K562 (cell line): ENCODE data around the gene UBE2H. TPM values are rescaled to one million over a fixed set of nuclear protein-coding genes. Genes with fewer than 3 reads are reported as not detected.
A peak's percentile ranks its signal among the peaks of the same experiment; 100 is the strongest.

Source experiments
- ATAC-seq: fragments of 200-7000 bp; cut with Tn5 transposase; 3 replicates; pipeline ENCODE4 v1.9.1; 2020; ENCODE audit warnings: moderate library complexity
- BruUV-seq: library from RNA; stranded (reverse); fragments of 400-500 nt; replicated peaks from 2 replicates; lab custom pipeline; 2021; lab: Mats Ljungman, UMichigan
- CTCF ChIA-PET: fragments of 300-600 bp; formaldehyde crosslinking; extraction: SDS; loops from one replicate; lab custom pipeline; 2021; ENCODE audit warnings: low intra/inter-chr PET ratio; lab: Yijun Ruan, JAX
- POLR2A ChIA-PET: fragments of 300-600, 350-650 bp; sonication (Branson Sonifier 250); formaldehyde crosslinking; extraction: SDS; loops from one replicate; lab custom pipeline; 2021; ENCODE audit warnings: antibody characterized with exemption, inconsistent platforms; lab: Yijun Ruan, JAX
- DNase-seq, 4 experiments: peaks; one replicate each; pipeline versions ENCODE4 v3.0.0 to v3.0.0-alpha.2; 2011 to 2018; ENCODE audit warnings: low spot score in 3 of 4, mixed read lengths in 3 of 4; ENCODE audit errors: extremely low read depth in 1 of 4
- FAIRE-seq: peaks from 2 replicates; lab custom pipeline; 2011; peaks lifted over from hg19 to GRCh38; lab: Jason Lieb, UNC
- H2AFZ ChIP-seq: 2 replicates; pipeline ENCODE4 v1.6.0; 2011; ENCODE audit warnings: low read depth, low read length, control low read depth, inconsistent platforms
- H3K27ac ChIP-seq: fragments of 200-600 bp; 3 replicates; pipeline ENCODE4 v1.8.0; 2011; ENCODE audit warnings: low read depth, mild to moderate bottlenecking, control low read depth, inconsistent platforms, low read length, moderate library complexity, mixed read lengths; ENCODE audit errors: extremely low read depth
- H3K27me3 ChIP-seq, 2 experiments: fragments of 300-600 bp in 1 of 2; 2 replicates in 1 of 2; 3 replicates in 1 of 2; pipeline versions ENCODE4 v1.6.0 to v1.8.0; 2011; ENCODE audit warnings: inconsistent platforms in 2 of 2, low read length in 2 of 2, mild to moderate bottlenecking in 1 of 2, mixed read lengths in 1 of 2, moderate library complexity in 1 of 2; ENCODE audit not compliant: control insufficient read depth in 2 of 2, insufficient read depth in 2 of 2
- H3K36me3 ChIP-seq: fragments of 300-600 bp; 3 replicates; pipeline ENCODE4 v1.8.0; 2011; ENCODE audit warnings: mild to moderate bottlenecking, low read length, inconsistent platforms; ENCODE audit not compliant: control insufficient read depth, insufficient read depth
- H3K4me1 ChIP-seq, 2 experiments: fragments of 200-600 bp in 1 of 2; replicated peaks in 1 of 2; 2 replicates in 1 of 2; 3 replicates in 1 of 2; pipeline versions ENCODE4 v1.5.1 to v1.8.0; 2011; ENCODE audit warnings: inconsistent platforms in 2 of 2, low read length in 2 of 2, mild to moderate bottlenecking in 1 of 2, mixed read lengths in 1 of 2, moderate library complexity in 1 of 2; ENCODE audit not compliant: control insufficient read depth in 2 of 2, insufficient read depth in 2 of 2
- H3K4me2 ChIP-seq: 2 replicates; pipeline ENCODE4 v1.6.1; 2011; ENCODE audit warnings: low read length, control low read depth, inconsistent platforms, mixed read lengths; ENCODE audit not compliant: insufficient read depth
- H3K4me3 ChIP-seq: fragments of 200-600 bp; sonication (generic), shearing (Covaris generic); 2 replicates; pipeline ENCODE4 v1.5.1; 2016; ENCODE audit warnings: control low read depth, inconsistent platforms
- H3K79me2 ChIP-seq: fragments of 200-600 bp; 3 replicates; pipeline ENCODE4 v1.8.0; 2011; ENCODE audit warnings: low read length, inconsistent platforms; ENCODE audit not compliant: control insufficient read depth, insufficient read depth
- H3K9ac ChIP-seq, 2 experiments: 2 replicates each; pipeline versions ENCODE4 v1.6.0 to v1.6.1; 2011; ENCODE audit warnings: low read depth in 2 of 2, low read length in 2 of 2, control low read depth in 1 of 2, inconsistent platforms in 1 of 2, mild to moderate bottlenecking in 1 of 2, mixed read lengths in 1 of 2; ENCODE audit not compliant: insufficient read depth in 1 of 2
- H3K9me1 ChIP-seq: one replicate; pipeline ENCODE4 v1.6.0; 2011; ENCODE audit warnings: inconsistent platforms, mild to moderate bottlenecking, low read length, moderate library complexity; ENCODE audit not compliant: control insufficient read depth, insufficient read depth
- H3K9me3 ChIP-seq: replicated peaks from 2 replicates; pipeline ENCODE4 v1.5.1; 2011; ENCODE audit warnings: low read depth, low read length, inconsistent platforms; ENCODE audit not compliant: control insufficient read depth, insufficient read depth
- H4K20me1 ChIP-seq: replicated peaks from 2 replicates; pipeline ENCODE4 v1.6.1; 2011; ENCODE audit warnings: low read length, inconsistent platforms, mixed read lengths; ENCODE audit not compliant: control insufficient read depth, insufficient read depth
- ETV5 ChIP-seq: sonication (generic); formaldehyde crosslinking; IDR thresholded peaks from 2 replicates; pipeline ENCODE4 v1.4.0; 2020; ENCODE audit warnings: low read depth, mild to moderate bottlenecking, missing genetic modification reagents
- GTF2A2 ChIP-seq: IDR thresholded peaks from 2 replicates; pipeline ENCODE4 v1.6.1; 2016; ENCODE audit warnings: mild to moderate bottlenecking, missing genetic modification characterization, missing compliant biosample characterization
- KAT8 ChIP-seq: fragments of 450-650 bp; IDR thresholded peaks from 2 replicates; pipeline ENCODE4 v1.6.1; 2016; ENCODE audit warnings: low read depth, mild to moderate bottlenecking
- KDM5B ChIP-seq: fragments of 200-600 bp; sonication (generic); IDR thresholded peaks from 2 replicates; pipeline ENCODE4 v1.6.1; 2012; ENCODE audit warnings: low read depth, mild to moderate bottlenecking, moderate library complexity, low read length, control low read depth, inconsistent platforms; ENCODE audit not compliant: insufficient replicate concordance
- MEF2D ChIP-seq: conservative IDR thresholded peaks from 2 replicates; pipeline ENCODE4 v1.6.1; 2016; ENCODE audit warnings: low read depth, missing genetic modification characterization, missing compliant biosample characterization
- NFE2 ChIP-seq: IDR thresholded peaks from 2 replicates; pipeline ENCODE4 v1.6.1; 2014; ENCODE audit warnings: antibody characterized with exemption, low read depth
- PHB ChIP-seq: fragments of 250-450 bp; sonication (Bioruptor Pico); IDR thresholded peaks from 2 replicates; pipeline ENCODE4 v1.5.0; 2021
- POLR2G ChIP-seq: fragments of 200-400 bp; formaldehyde crosslinking; IDR thresholded peaks from 2 replicates; pipeline ENCODE4 v1.6.1; 2017; ENCODE audit warnings: low read depth, mild to moderate bottlenecking, antibody characterized with exemption, low read length, moderate library complexity
- RBM15 ChIP-seq: fragments of 200-400 bp; formaldehyde crosslinking; IDR thresholded peaks from 2 replicates; pipeline ENCODE4 v1.6.1; 2018; ENCODE audit warnings: mild to moderate bottlenecking, low read length, moderate library complexity; ENCODE audit not compliant: insufficient read depth
- SMARCA5 ChIP-seq: fragments of 450-650 bp; IDR thresholded peaks from 2 replicates; pipeline ENCODE4 v1.6.1; 2016
- TAF15 ChIP-seq: fragments of 200-400 bp; formaldehyde crosslinking; IDR thresholded peaks from 2 replicates; pipeline ENCODE4 v1.6.1; 2017; ENCODE audit warnings: mild to moderate bottlenecking, low read depth, low read length, moderate library complexity
- U2AF1 ChIP-seq: fragments of 200-400 bp; formaldehyde crosslinking; optimal IDR thresholded peaks from 2 replicates; pipeline ENCODE3; 2017; ENCODE audit warnings: mild to moderate bottlenecking, low read depth, low read length, moderate library complexity
- ZNF316 ChIP-seq: fragments of 450-650 bp; IDR thresholded peaks from 2 replicates; pipeline ENCODE4 v1.6.1; 2016
- WGBS: fragments of 100-300 bp; shearing (Covaris generic); methylation state at CpG from one replicate; pipeline ENCODE4 v1.1.6; 2016; ENCODE audit warnings: low coverage, mixed read lengths; ENCODE audit not compliant: insufficient coverage; ENCODE audit errors: missing lambda C conversion rate; 5-methylcytosine and 5-hydroxymethylcytosine counted together
- in situ Hi-C: fragments of 300-500 bp; cut with MboI; formaldehyde crosslinking; loops from 4 replicates; pipeline ENCODE4 v1.15.0; 2018; ENCODE audit warnings: inconsistent platforms, mixed read lengths
- intact Hi-C: fragments of 100-400 bp; cut with micrococcal nuclease; formaldehyde crosslinking; loops from 2 replicates; pipeline ENCODE4 v1.14.2; 2022
- polyA plus RNA-seq, 8 experiments: library from polyadenylated mRNA; depleted of rRNA in 4 of 8; stranded (reverse) in 5 of 8; unstranded in 3 of 8; fragments of >200 nt; fragmentation: Nextera tagmentation in 2 of 8; fragmentation: Illumina TruSeq in 1 of 8; extraction: Ambion mirVana in 2 of 8; extraction: Trizol in 1 of 8; gene quantifications; 2 replicates each; pipeline versions ENCODE4 v1.2.1 to v1.2.3, GENCODE V29; 2011 to 2014; ENCODE audit warnings: inconsistent platforms in 1 of 8, missing spikeins in 1 of 8
- total RNA-seq, 7 experiments: library from RNA; depleted of rRNA in 6 of 7; stranded (reverse); fragments of >200 nt in 6 of 7; fragmentation: Illumina TruSeq in 2 of 7; extraction: Trizol in 2 of 7; gene quantifications; 2 replicates each; pipeline versions ENCODE4 v1.2.1 to v1.2.3, GENCODE V29; 2011 to 2021; ENCODE audit warnings: low replicate concordance in 1 of 7
- TF ChIP-seq, protein P1 (sequence below): sonication (generic); formaldehyde crosslinking; IDR thresholded peaks from 2 replicates; pipeline ENCODE4 v1.8.1; 2023; ENCODE audit warnings: mild to moderate bottlenecking, missing genetic modification reagents
- TF ChIP-seq, protein P2 (sequence below): fragments of 250-450 bp; sonication (Bioruptor Pico); IDR thresholded peaks from 2 replicates; pipeline ENCODE4 v1.4.0; 2020; ENCODE audit warnings: mild to moderate bottlenecking, moderate library complexity
- TF ChIP-seq, protein P3 (sequence below): fragments of 450-650 bp; conservative IDR thresholded peaks from 2 replicates; pipeline ENCODE4 v1.6.1; 2016; ENCODE audit warnings: missing genetic modification characterization, low read depth, mild to moderate bottlenecking, missing compliant biosample characterization, moderate library complexity

UBE2H gene
- total and polyA plus RNA-seq, 9 of the 15 experiments (the other 6 are each of a cell fraction or from before 2014, with no cell fraction given), result 6.3 to 33.0 (median 13.3) TPM

DNA sequence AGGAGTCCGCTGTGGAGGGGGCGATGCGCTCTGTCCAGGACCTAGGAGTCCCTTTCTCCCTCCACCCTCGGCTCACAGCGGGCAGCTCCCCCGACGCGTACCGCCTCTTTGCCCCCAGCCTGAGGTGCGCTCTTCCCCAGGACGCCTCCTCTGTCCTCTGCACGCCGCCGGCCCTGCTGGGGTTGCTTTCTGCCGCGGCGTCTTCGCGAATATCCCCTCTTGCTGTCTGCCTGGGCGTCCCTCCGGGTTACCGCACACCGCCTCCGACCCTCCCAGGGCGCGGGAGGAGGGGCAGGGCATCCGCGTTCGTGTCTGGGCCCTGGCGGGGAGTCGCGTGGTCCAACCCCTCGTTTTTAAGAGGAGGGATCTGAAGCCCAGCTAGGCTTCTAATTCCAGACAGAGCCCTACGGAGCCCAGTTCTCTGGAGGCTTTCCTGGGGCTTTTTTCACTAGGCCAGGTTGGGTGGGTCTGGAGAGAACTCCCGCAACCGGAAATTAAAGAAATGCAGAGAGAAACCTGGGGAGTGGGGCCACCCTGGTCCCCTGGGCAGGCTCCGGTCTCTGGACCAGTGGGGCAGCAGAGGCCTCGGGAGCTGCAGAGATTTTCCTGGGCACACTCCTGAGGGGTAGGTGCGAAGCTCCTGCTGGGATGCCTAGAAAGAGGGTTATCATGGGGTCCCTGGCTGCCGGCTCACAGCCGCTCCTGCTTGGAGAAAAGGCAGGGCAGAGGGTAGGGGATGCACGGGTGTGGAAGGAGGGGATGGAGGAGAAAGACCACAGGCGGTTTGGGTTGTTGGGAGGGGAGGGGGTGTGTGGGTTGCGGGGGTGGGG is 166.9 kb downstream of the UBE2H start:
- Histone ChIP-seq H3K9me1 (no peaks in the 10 kb centered on the region), H3K9ac (peak overlapping the region in 1 of 2 experiments; percentile 49; a peak in 1 of 4 replicates), H3K27me3 (no peaks in the 10 kb centered on the region), H3K9me3 (no peaks in the 10 kb centered on the region), H3K27ac (no peak overlapping the region), H3K4me1 (peaks cover 8 to 42% of the 10 kb centered on the region in 2 experiments; a peak in 3 of 5 replicates), H3K36me3 (no peaks in the 10 kb centered on the region), H4K20me1 (no peaks in the 10 kb centered on the region), H3K79me2 (no peaks in the 10 kb centered on the region), H2AFZ (no peak overlapping the region), H3K4me3 (no peak overlapping the region), H3K4me2 (no peak overlapping the region)
- DNase-seq (peak in 1 of 4 experiments; percentile 30), ATAC-seq (no peak), FAIRE-seq (no peak)
- POLR2A ChIA-PET, result interaction anchor here (0.6 to 2.2 kb wide), 4 partner anchors 19 to 137 kb away, joined by 3 to 6 read pairs (median 3); no protein-coding TSS in a partner anchor
- 72% methylated on average over 38 of the region's 44 CpGs for WGBS
- in situ Hi-C loops, result no loop called here
- no TSS peak for BruUV-seq
- CTCF ChIA-PET, result no interaction called here
- intact Hi-C loops, result no loop called here
- no peak for TF ChIP-seq TAF15
- TF ChIP-seq, protein P1, sequence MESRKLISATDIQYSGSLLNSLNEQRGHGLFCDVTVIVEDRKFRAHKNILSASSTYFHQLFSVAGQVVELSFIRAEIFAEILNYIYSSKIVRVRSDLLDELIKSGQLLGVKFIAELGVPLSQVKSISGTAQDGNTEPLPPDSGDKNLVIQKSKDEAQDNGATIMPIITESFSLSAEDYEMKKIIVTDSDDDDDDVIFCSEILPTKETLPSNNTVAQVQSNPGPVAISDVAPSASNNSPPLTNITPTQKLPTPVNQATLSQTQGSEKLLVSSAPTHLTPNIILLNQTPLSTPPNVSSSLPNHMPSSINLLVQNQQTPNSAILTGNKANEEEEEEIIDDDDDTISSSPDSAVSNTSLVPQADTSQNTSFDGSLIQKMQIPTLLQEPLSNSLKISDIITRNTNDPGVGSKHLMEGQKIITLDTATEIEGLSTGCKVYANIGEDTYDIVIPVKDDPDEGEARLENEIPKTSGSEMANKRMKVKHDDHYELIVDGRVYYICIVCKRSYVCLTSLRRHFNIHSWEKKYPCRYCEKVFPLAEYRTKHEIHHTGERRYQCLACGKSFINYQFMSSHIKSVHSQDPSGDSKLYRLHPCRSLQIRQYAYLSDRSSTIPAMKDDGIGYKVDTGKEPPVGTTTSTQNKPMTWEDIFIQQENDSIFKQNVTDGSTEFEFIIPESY (CRISPR knock-in tag), result peak; percentile 87
- TF ChIP-seq NFE2, result no peak
- TF ChIP-seq ETV5 (CRISPR knock-in tag), result no peak
- TF ChIP-seq, protein P2, sequence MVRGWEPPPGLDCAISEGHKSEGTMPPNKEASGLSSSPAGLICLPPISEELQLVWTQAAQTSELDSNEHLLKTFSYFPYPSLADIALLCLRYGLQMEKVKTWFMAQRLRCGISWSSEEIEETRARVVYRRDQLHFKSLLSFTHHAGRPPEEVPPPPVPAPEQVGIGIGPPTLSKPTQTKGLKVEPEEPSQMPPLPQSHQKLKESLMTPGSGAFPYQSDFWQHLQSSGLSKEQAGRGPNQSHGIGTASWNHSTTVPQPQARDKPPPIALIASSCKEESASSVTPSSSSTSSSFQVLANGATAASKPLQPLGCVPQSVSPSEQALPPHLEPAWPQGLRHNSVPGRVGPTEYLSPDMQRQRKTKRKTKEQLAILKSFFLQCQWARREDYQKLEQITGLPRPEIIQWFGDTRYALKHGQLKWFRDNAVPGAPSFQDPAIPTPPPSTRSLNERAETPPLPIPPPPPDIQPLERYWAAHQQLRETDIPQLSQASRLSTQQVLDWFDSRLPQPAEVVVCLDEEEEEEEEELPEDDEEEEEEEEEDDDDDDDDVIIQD (CRISPR knock-in tag), result no peak
- TF ChIP-seq POLR2G, result peak; percentile 49; the same call in 1 of the 2 replicates
- TF ChIP-seq MEF2D (tag), result no peak
- no peak for TF ChIP-seq PHB (CRISPR knock-in tag)
- TF ChIP-seq GTF2A2, result no peak
- TF ChIP-seq U2AF1, result no peak
- no peak for TF ChIP-seq ZNF316
- no peak for TF ChIP-seq SMARCA5
- TF ChIP-seq KDM5B, result peak; percentile 20
- TF ChIP-seq RBM15, result no peak
- TF ChIP-seq, protein P3, sequence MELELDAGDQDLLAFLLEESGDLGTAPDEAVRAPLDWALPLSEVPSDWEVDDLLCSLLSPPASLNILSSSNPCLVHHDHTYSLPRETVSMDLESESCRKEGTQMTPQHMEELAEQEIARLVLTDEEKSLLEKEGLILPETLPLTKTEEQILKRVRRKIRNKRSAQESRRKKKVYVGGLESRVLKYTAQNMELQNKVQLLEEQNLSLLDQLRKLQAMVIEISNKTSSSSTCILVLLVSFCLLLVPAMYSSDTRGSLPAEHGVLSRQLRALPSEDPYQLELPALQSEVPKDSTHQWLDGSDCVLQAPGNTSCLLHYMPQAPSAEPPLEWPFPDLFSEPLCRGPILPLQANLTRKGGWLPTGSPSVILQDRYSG (tag), result no peak
- TF ChIP-seq KAT8, result no peak
